HL-60 (cell line): ENCODE data around the gene PRTN3.
"Not testable (repeated sequence)": the region's sequence is repeated elsewhere in the genome, so short reads cannot be mapped to it uniquely, and the experiment has no call there.

ENCODE experiments used
- DNase-seq, 2 experiments: peaks; one replicate each; pipeline ENCODE4 v3.0.0-alpha.2; 2010 to 2020; ENCODE audit warnings: low read depth in 1 of 2, low spot score in 1 of 2
- H3K27ac ChIP-seq: fragments of 250-450 bp; sonication (Bioruptor Pico); replicated peaks from 2 replicates; pipeline ENCODE4 v1.5.1; 2020; ENCODE audit warnings: mild to moderate bottlenecking, moderate library complexity
- H3K27me3 ChIP-seq: fragments of 250-450 bp; sonication (Bioruptor Pico); 2 replicates; pipeline ENCODE4 v1.5.1; 2021; ENCODE audit warnings: mild to moderate bottlenecking, moderate library complexity; ENCODE audit not compliant: insufficient read depth, poor library complexity, severe bottlenecking
- H3K4me3 ChIP-seq: replicated peaks from 2 replicates; pipeline ENCODE4 v1.5.1; 2011; ENCODE audit warnings: mild to moderate bottlenecking, control low read depth, low read length; ENCODE audit not compliant: insufficient read depth
- GABPA ChIP-seq: IDR thresholded peaks from 2 replicates; pipeline ENCODE4 v1.6.1; 2012; ENCODE audit warnings: low read depth
- POLR2AphosphoS5 ChIP-seq: IDR thresholded peaks from 2 replicates; pipeline ENCODE4 v1.6.1; 2012; ENCODE audit warnings: low read depth
- SPI1 ChIP-seq: IDR thresholded peaks from 2 replicates; pipeline ENCODE4 v1.6.1; 2012; ENCODE audit warnings: low read depth, mild to moderate bottlenecking, borderline replicate concordance
- TF ChIP-seq, protein P1 (sequence below): IDR thresholded peaks from one replicate; pipeline ENCODE4 v1.5.1; 2011; ENCODE audit warnings: low read length, control low read depth, inconsistent platforms; ENCODE audit not compliant: insufficient read depth
- TF ChIP-seq, protein P2 (sequence below): IDR thresholded peaks from 2 replicates; pipeline ENCODE4 v1.6.1; 2012; ENCODE audit warnings: low read depth; ENCODE audit not compliant: insufficient replicate concordance

The PRTN3 gene

DNA sequence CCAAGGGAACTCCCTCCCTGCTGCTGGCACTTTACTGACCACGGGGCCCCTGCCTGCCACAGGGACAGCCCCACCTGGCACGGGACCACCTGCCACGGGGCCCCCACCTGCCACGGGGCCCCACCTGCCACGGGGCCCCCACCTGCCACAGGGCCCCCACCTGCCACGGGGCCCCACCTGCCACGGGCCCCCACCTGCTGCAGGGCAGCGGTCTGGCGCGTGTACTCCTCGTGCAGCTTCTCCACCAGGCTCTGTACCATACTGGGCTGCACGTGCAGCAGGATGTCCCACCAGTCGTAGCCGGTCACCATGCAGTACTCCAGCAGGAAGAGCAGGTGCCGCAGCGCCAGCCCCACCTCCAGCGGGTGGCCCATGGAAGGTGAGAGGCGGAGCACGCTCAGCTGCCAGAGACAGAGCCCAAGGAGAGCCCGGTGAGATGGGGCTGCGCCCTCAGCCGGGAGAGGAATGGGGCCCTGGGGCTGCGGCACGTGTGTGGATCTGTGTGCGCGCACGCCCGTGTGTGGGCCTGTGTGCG is 36.0 kb downstream of the PRTN3 start:
- Histone ChIP-seq H3K27ac (no peak overlapping the region), H3K27me3 (no peaks in the 10 kb centered on the region), H3K4me3 (no peak overlapping the region)
- no peak for TF ChIP-seq POLR2AphosphoS5
- no peak for TF ChIP-seq GABPA
- TF ChIP-seq, protein P1, sequence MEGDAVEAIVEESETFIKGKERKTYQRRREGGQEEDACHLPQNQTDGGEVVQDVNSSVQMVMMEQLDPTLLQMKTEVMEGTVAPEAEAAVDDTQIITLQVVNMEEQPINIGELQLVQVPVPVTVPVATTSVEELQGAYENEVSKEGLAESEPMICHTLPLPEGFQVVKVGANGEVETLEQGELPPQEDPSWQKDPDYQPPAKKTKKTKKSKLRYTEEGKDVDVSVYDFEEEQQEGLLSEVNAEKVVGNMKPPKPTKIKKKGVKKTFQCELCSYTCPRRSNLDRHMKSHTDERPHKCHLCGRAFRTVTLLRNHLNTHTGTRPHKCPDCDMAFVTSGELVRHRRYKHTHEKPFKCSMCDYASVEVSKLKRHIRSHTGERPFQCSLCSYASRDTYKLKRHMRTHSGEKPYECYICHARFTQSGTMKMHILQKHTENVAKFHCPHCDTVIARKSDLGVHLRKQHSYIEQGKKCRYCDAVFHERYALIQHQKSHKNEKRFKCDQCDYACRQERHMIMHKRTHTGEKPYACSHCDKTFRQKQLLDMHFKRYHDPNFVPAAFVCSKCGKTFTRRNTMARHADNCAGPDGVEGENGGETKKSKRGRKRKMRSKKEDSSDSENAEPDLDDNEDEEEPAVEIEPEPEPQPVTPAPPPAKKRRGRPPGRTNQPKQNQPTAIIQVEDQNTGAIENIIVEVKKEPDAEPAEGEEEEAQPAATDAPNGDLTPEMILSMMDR = no peak
- TF ChIP-seq, protein P2, sequence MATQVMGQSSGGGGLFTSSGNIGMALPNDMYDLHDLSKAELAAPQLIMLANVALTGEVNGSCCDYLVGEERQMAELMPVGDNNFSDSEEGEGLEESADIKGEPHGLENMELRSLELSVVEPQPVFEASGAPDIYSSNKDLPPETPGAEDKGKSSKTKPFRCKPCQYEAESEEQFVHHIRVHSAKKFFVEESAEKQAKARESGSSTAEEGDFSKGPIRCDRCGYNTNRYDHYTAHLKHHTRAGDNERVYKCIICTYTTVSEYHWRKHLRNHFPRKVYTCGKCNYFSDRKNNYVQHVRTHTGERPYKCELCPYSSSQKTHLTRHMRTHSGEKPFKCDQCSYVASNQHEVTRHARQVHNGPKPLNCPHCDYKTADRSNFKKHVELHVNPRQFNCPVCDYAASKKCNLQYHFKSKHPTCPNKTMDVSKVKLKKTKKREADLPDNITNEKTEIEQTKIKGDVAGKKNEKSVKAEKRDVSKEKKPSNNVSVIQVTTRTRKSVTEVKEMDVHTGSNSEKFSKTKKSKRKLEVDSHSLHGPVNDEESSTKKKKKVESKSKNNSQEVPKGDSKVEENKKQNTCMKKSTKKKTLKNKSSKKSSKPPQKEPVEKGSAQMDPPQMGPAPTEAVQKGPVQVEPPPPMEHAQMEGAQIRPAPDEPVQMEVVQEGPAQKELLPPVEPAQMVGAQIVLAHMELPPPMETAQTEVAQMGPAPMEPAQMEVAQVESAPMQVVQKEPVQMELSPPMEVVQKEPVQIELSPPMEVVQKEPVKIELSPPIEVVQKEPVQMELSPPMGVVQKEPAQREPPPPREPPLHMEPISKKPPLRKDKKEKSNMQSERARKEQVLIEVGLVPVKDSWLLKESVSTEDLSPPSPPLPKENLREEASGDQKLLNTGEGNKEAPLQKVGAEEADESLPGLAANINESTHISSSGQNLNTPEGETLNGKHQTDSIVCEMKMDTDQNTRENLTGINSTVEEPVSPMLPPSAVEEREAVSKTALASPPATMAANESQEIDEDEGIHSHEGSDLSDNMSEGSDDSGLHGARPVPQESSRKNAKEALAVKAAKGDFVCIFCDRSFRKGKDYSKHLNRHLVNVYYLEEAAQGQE = no peak
- TF ChIP-seq SPI1 = no peak
- DNase-seq = no peak

DNA sequence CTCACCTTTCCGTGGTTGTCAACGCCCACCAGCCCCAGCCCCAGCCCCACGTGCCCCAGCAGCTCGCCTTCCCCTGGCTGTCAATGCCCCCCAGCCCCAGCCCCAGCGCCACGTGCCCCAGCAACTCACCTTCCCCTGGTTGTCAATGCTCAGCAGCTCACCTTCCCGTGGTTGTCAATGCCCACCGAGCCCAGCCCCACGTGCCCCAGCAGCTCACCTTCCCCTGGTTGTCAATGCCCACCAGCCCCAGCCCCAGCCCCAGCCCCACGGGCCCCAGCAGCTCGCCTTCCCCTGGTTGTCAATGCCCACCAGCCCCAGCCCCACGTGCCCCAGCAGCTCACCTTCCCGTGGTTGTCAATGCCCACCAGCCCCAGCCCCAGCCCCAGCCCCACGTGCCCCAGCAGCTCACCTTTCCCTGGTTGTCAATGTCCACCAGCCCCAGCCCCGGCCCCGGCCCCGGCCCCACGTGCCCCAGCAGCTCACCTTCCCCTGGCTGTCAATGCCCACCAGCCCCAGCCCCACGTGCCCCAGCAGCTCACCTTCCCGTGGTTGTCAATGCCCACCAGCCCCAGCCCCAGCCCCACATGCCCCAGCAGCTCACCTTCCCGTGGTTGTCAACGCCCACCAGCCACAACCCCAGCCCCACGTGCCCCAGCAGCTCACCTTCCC is 37.3 kb downstream of the PRTN3 start:
- not testable (repeated sequence) for H3K27ac ChIP-seq, H3K4me3 ChIP-seq, H3K27me3 ChIP-seq, DNase-seq

DNA sequence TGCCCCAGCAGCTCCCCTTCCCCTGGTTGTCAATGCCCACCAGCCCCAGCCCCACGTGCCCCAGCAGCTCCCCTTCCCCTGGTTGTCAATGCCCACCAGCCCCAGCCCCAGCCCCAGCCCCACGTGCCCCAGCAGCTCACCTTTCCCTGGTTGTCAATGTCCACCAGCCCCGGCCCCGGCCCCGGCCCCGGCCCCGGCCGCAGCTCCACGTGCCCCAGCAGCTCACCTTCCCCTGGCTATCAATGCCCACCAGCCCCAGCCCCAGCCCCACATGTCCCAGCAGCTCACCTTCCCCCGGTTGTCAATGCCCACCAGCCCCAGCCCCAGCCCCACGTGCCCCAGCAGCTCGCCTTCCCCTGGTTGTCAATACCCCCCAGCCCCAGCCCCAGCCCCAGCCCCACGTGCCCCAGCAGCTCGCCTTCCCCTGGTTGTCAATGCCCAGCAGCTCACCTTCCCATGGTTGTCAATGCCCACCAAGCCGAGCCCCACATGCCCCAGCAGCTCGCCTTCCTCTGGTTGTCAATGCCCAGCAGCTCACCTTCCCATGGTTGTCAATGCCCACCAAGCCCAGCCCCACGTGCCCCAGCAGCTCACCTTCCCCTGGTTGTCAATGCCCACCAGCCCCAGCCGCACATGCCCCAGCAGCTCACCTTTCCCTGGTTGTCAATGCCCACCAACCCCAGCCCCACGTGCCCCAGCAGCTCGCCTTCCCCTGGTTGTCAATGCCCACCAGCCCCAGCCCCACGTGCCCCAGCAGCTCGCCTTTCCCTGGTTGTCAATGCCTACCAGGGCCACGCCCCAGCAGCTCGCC is 38.2 kb downstream of the PRTN3 start:
- not testable (repeated sequence) for DNase-seq, H3K27ac ChIP-seq, H3K27me3 ChIP-seq, H3K4me3 ChIP-seq

DNA sequence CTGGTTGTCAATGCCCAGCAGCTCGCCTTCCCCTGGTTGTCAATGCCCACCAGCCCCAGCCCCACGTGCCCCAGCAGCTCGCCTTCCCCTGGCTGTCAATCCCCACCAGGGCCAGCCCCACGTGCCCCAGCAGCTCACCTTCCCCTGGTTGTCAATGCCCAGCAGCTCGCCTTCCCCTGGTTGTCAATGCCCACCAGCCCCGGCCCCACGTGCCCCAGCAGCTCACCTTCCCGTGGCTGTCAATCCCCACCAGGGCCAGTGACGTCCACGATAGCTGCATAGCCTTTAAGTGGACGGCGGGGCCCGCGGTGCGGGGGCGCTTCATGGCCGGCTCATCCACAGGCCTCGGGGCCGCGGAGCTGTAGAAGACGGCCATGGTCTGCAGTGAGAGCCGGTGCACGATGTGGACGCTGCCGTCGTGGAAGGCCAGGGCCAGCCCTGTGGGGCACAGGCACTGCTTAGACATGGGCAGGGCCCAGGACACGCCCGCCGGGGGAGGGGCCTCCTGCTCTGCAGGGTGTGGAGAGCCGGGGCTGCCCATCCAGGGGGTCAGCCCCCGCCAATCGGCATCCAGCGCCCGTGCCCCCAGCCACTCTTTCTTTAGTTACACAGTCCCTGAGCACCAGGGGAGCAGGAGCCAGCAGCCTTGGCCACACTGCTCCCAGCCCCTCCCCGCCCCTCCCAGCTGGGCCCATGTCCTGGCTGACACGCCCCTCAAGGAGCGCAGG is 39.1 kb downstream of the PRTN3 start:
- TF ChIP-seq, protein P2 = no peak
- TF ChIP-seq GABPA (no peak), POLR2AphosphoS5 (no peak), SPI1 (no peak)
- TF ChIP-seq, protein P1 = no peak
- no peak for DNase-seq
- Histone ChIP-seq H3K27me3 (no peaks in the 10 kb centered on the region), H3K4me3 (no peak overlapping the region), H3K27ac (no peak overlapping the region)
